Immature natural killer cell (primary cell): Measurements from ENCODE around the gene PCDHA6. TPM values are rescaled to one million over a fixed set of nuclear protein-coding genes. Genes with fewer than 3 reads are reported as not detected.
"Not testable (repeated sequence)": the region's sequence is repeated elsewhere in the genome, so short reads cannot be mapped to it uniquely, and the experiment has no call there.

Source experiments
- DNase-seq, 3 donors: peaks; one replicate each; pipeline ENCODE4 v3.0.0; 2022; ENCODE audit warnings: mixed read lengths in 1 of 3
- H3K27ac Mint-ChIP-seq, 6 donors: one replicate each; pipeline ENCODE4 v1.8.0; 2020; ENCODE audit warnings: mixed read lengths in 6 of 6, mild to moderate bottlenecking in 5 of 6, inconsistent platforms in 4 of 6, moderate library complexity in 3 of 6
- H3K27me3 Mint-ChIP-seq, 3 donors: one replicate each; pipeline ENCODE4 v1.8.0; 2020 to 2021; ENCODE audit warnings: low read depth in 3 of 3, mild to moderate bottlenecking in 3 of 3, mixed read lengths in 3 of 3, moderate library complexity in 3 of 3, inconsistent platforms in 1 of 3
- H3K36me3 Mint-ChIP-seq, 3 donors: one replicate each; pipeline ENCODE4 v1.8.0; 2020; ENCODE audit warnings: mixed read lengths in 3 of 3, inconsistent platforms in 2 of 3, mild to moderate bottlenecking in 2 of 3
- H3K4me1 Mint-ChIP-seq, 2 donors: one replicate each; pipeline ENCODE4 v1.8.0; 2020; ENCODE audit warnings: inconsistent platforms in 2 of 2, mild to moderate bottlenecking in 2 of 2, mixed read lengths in 2 of 2, moderate library complexity in 1 of 2
- H3K4me3 Mint-ChIP-seq, 5 donors: one replicate each; pipeline ENCODE4 v1.8.0; 2020; ENCODE audit warnings: mild to moderate bottlenecking in 5 of 5, mixed read lengths in 5 of 5, inconsistent platforms in 3 of 5, moderate library complexity in 3 of 5
- H3K9me3 Mint-ChIP-seq, 6 donors: one replicate each; pipeline ENCODE4 v1.8.0; 2020; ENCODE audit warnings: mild to moderate bottlenecking in 6 of 6, mixed read lengths in 6 of 6, inconsistent platforms in 4 of 6, moderate library complexity in 3 of 6
- polyA plus RNA-seq, 3 donors: library from polyadenylated mRNA; unstranded; fragments of 300-500 nt; fragmentation: Illumina TruSeq; gene quantifications; one replicate each; pipeline ENCODE4 v1.2.3, GENCODE V29; 2021

The PCDHA6 gene
- polyA plus RNA-seq, 3 donors from 2014 or later = not detected

DNA sequence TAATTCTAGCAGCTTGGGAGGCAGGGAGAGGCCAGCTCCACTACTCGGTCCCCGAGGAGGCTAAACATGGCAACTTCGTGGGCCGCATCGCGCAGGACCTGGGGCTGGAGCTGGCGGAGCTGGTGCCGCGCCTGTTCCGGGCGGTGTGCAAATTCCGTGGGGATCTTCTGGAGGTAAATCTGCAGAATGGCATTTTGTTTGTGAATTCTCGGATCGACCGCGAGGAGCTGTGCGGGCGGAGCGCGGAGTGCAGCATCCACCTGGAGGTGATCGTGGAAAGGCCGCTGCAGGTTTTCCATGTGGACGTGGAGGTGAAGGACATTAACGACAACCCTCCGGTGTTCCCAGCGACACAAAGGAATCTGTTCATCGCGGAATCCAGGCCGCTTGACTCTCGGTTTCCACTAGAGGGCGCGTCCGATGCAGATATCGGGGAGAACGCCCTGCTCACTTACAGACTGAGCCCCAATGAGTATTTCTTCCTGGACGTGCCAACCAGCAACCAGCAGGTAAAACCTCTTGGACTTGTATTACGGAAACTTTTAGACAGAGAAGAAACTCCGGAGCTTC lies 6.8 kb downstream of the PCDHA6 start:
- peaks cover 2 to 20% (median 14%) of the 10 kb centered on the region in 3 donors for H3K27me3 Mint-ChIP-seq
- peaks cover 4 to 40% (median 21%) of the 10 kb centered on the region in 6 donors for H3K9me3 Mint-ChIP-seq
- H3K36me3 Mint-ChIP-seq, H3K27ac Mint-ChIP-seq, H3K4me1 Mint-ChIP-seq, DNase-seq: not testable (repeated sequence)
- peak overlapping the region in 1 of 5 donors; percentile 15 for H3K4me3 Mint-ChIP-seq

DNA sequence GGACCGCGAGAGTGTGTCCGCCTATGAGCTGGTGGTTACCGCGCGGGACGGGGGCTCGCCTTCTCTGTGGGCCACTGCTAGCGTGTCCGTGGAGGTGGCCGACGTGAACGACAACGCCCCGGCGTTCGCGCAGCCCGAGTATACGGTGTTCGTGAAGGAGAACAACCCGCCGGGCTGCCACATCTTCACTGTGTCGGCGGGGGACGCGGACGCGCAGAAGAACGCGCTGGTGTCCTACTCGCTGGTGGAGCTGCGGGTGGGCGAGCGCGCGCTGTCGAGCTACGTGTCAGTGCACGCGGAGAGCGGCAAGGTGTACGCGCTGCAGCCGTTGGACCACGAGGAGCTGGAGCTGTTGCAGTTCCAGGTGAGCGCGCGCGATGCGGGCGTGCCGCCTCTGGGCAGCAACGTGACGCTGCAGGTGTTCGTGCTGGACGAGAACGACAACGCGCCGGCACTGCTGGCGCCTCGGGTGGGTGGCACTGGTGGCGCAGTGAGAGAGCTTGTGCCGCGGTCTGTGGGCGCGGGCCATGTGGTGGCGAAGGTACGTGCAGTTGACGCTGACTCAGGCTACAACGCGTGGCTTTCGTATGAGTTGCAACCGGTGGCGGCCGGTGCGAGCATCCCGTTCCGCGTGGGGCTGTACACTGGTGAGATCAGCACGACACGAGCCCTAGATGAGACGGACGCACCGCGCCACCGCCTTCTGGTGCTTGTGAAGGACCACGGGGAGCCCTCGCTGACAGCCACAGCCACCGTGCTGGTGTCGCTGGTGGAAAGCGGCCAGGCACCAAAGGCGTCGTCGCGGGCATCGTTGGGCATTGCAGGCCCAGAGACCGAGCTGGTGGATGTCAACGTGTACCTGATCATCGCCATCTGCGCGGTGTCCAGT lies 8.1 kb downstream of the PCDHA6 start:
- no peak for DNase-seq
- Mint-ChIP-seq H3K27ac (no peak overlapping the region), H3K27me3 (peaks cover 10 to 17% (median 14%) of the 10 kb centered on the region in 3 donors), H3K4me3 (no peak overlapping the region), H3K36me3 (peaks cover 0 to 5% (median 0%) of the 10 kb centered on the region in 3 donors), H3K4me1 (no peaks in the 10 kb centered on the region), H3K9me3 (peaks cover 9 to 44% (median 22%) of the 10 kb centered on the region in 6 donors)

DNA sequence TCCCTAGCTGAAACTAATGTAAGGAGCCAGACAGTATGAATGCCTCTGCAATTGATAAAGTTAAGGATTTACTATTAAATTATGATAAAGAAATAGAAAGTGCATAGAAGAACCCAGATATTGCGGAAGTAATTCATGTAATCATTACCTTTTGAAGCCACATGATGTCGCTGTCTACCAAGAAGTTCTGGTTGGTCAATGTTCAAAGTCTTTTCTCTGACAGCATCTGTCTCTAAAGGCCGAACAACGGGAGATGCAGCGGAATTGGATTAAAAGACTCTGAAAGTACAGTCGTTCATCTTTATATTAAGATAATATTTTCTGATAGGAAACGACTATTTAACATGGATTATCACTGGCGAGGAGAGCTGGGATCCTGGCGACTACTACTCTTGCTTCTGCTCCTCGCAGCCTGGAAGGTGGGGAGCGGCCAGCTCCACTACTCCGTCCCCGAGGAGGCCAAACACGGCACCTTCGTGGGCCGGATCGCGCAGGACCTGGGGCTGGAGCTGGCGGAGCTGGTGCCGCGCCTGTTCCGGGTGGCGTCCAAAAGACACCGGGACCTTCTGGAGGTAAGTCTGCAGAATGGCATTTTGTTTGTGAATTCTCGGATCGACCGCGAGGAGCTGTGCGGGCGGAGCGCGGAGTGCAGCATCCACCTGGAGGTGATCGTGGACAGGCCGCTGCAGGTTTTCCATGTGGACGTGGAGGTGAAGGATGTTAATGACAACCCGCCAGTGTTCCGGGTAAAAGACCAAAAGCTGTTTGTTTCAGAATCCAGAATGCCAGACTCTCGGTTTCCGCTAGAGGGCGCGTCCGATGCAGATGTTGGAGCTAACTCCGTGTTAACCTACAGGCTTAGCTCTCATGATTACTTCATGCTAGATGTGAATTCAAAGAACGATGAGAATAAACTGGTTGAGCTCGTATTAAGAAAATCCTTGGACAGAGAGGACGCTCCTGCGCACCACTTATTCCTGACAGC lies 13.5 kb downstream of the PCDHA6 start, which contains the start of gene PCDHA8:
Gene PCDHA8, plus strand, starts transcription at position 210 of the 985 bp plus-strand sequence. Its CDS starts 135 bp downstream, at position 345.
- H3K9me3 Mint-ChIP-seq = peaks cover 9 to 29% (median 18%) of the 10 kb centered on the region in 6 donors
- DNase-seq = no peak
- no peak within 1 kb of the TSS for H3K27ac Mint-ChIP-seq
- H3K4me1 Mint-ChIP-seq = peaks cover 0 to 2% of the 10 kb centered on the region in 2 donors
- peak within 1 kb of the TSS in 1 of 5 donors; percentile 41 for H3K4me3 Mint-ChIP-seq
- H3K36me3 Mint-ChIP-seq = peaks cover 0 to 3% (median 0%) of the 10 kb centered on the region in 3 donors
- peaks cover 0 to 8% (median 8%) of the 10 kb centered on the region in 3 donors for H3K27me3 Mint-ChIP-seq

DNA sequence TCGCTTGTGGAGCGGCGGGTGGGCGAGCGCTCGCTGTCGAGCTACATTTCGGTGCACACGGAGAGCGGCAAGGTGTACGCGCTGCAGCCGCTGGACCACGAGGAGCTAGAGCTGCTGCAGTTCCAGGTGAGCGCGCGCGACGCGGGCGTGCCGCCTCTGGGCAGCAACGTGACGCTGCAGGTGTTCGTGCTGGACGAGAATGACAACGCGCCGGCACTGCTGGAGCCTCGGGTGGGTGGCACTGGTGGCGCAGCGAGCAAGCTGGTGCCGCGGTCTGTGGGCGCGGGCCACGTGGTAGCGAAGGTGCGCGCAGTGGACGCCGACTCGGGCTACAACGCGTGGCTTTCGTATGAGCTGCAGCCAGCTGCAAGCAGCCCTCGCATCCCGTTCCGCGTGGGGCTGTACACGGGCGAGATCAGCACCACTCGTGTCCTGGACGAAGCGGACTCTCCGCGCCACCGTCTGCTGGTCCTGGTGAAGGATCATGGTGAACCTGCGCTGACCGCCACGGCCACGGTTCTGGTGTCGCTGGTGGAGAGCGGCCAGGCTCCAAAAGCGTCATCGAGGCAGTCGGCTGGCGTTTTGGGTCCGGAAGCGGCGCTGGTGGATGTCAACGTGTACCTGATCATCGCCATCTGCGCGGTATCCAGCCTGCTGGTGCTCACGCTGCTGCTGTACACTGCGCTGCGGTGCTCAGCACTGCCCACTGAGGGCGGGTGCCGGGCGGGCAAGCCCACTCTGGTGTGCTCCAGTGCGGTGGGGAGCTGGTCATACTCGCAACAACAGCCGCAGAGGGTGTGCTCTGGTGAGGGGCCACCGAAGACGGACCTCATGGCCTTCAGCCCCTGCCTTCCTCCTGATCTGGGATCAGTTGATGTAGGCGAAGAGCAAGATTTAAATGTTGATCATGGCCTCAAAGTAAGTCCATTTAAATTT lies 15.3 kb downstream of the PCDHA6 start:
- no peak for DNase-seq
- Mint-ChIP-seq H3K4me1 (peaks cover 0 to 2% of the 10 kb centered on the region in 2 donors), H3K27ac (no peak overlapping the region), H3K36me3 (peaks cover 0 to 3% (median 0%) of the 10 kb centered on the region in 3 donors), H3K9me3 (peaks cover 11 to 31% (median 20%) of the 10 kb centered on the region in 6 donors), H3K4me3 (no peak overlapping the region), H3K27me3 (peaks cover 5 to 8% (median 6%) of the 10 kb centered on the region in 3 donors)

DNA sequence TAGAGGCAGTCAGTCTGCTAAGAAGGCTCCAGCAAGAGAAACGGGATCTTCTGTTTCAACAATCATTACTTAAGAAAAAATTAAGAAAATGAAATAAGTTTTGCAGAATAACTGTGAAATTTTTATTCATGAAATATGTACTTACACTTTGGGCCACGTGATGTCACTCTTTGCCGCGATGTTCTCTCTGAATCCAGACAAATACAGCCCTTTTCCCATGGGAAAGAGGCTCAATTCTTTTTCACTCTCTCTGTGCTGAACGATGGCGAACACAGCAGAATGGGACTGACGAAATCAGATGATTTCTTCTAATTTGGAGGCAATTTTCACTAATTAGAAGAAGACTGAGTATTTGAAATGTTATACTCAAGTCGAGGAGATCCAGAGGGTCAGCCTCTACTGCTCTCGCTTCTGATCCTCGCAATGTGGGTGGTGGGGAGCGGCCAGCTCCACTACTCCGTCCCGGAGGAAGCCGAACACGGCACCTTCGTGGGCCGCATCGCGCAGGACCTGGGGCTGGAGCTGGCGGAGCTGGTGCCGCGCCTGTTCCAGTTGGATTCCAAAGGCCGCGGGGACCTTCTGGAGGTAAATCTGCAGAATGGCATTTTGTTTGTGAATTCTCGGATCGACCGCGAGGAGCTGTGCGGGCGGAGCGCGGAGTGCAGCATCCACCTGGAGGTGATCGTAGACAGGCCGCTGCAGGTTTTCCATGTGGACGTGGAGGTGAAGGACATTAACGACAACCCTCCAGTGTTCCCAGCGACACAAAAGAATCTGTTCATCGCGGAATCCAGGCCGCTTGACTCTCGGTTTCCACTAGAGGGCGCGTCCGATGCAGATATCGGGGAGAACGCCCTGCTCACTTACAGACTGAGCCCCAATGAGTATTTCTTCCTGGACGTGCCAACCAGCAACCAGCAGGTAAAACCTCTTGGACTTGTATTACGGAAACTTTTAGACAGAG lies 20.7 kb downstream of the PCDHA6 start, which contains the start of gene PCDHA9:
Gene PCDHA9, plus strand, starts transcription at position 244 of the 964 bp plus-strand sequence. Its CDS starts 114 bp downstream, at position 358.
- H3K4me3 Mint-ChIP-seq, DNase-seq, H3K4me1 Mint-ChIP-seq, H3K36me3 Mint-ChIP-seq, H3K27ac Mint-ChIP-seq, H3K27me3 Mint-ChIP-seq: not testable (repeated sequence)
- H3K9me3 Mint-ChIP-seq = peaks cover 0 to 17% (median 6%) of the 10 kb centered on the region in 6 donors

GRCh38 chr5:140849831-140850634 lies 22.3 kb downstream of the PCDHA6 start:
- DNase-seq, H3K4me3 Mint-ChIP-seq, H3K36me3 Mint-ChIP-seq, H3K4me1 Mint-ChIP-seq, H3K27ac Mint-ChIP-seq, H3K27me3 Mint-ChIP-seq: not testable (repeated sequence)
- peaks cover 0 to 14% (median 6%) of the 10 kb centered on the region in 6 donors for H3K9me3 Mint-ChIP-seq

- Mint-ChIP-seq H3K36me3 (peaks cover 0 to 4% (median 0%) of the 10 kb centered on the region in 3 donors), H3K27ac (no peak within 1 kb of the TSS), H3K27me3 (peaks cover 0 to 5% (median 3%) of the 10 kb centered on the region in 3 donors), H3K9me3 (peaks cover 1 to 24% (median 12%) of the 10 kb centered on the region in 6 donors), H3K4me3 (no peak within 1 kb of the TSS), H3K4me1 (no peaks in the 10 kb centered on the region)
- DNase-seq = no peak
These were observed 28.3 kb downstream of the PCDHA6 start, which contains the start of gene PCDHA10 for GRCh38 chr5:140855772-140856674. Gene PCDHA10 (plus strand): TSS chr5:140855897. CDS start chr5:140856049, 152 bp downstream.

DNA sequence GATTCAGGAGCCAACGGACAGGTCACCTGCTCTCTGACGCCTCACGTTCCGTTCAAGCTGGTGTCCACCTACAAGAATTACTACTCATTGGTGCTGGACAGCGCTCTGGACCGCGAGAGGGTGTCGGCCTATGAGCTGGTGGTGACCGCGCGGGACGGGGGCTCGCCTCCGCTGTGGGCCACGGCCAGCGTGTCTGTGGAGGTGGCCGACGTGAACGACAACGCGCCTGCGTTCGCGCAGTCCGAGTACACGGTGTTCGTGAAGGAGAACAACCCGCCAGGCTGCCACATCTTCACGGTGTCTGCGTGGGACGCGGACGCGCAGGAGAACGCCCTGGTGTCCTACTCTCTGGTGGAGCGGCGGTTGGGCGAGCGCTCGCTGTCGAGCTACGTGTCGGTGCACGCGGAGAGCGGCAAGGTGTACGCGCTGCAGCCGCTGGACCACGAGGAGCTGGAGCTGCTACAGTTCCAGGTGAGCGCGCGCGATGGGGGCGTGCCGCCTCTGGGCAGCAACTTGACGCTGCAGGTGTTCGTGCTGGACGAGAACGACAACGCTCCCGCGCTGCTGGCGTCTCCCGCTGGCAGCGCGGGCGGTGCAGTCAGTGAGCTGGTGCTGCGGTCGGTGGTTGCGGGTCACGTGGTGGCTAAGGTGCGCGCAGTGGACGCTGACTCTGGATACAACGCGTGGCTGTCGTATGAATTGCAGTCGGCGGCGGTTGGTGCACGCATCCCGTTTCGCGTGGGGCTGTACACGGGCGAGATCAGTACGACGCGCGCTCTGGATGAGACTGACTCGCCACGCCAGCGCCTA lies 29.6 kb downstream of the PCDHA6 start:
- Mint-ChIP-seq H3K36me3 (peaks cover 0 to 4% (median 0%) of the 10 kb centered on the region in 3 donors), H3K4me3 (no peak overlapping the region), H3K27ac (no peak overlapping the region), H3K27me3 (peaks cover 0 to 5% (median 5%) of the 10 kb centered on the region in 3 donors), H3K9me3 (peaks cover 6 to 24% (median 16%) of the 10 kb centered on the region in 6 donors), H3K4me1 (no peaks in the 10 kb centered on the region)
- DNase-seq = no peak

DNA sequence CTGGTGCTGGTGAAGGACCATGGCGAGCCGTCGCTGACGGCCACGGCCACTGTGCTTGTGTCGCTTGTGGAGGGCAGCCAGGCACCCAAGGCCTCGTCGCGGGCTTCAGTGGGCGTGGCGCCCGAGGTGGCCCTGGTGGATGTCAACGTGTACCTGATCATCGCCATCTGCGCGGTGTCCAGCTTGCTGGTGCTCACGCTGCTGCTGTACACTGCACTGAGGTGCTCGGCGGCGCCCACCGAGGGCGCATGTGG lies 30.2 kb downstream of the PCDHA6 start:
- no peak overlapping the region for H3K27ac Mint-ChIP-seq
- H3K27me3 Mint-ChIP-seq = peaks cover 0 to 5% (median 5%) of the 10 kb centered on the region in 3 donors
- H3K4me3 Mint-ChIP-seq = no peak overlapping the region
- no peaks in the 10 kb centered on the region for H3K4me1 Mint-ChIP-seq
- H3K9me3 Mint-ChIP-seq = peaks cover 6 to 24% (median 15%) of the 10 kb centered on the region in 6 donors
- peaks cover 0 to 4% (median 0%) of the 10 kb centered on the region in 3 donors for H3K36me3 Mint-ChIP-seq
- DNase-seq = no peak
